H1 (cell line): ENCODE data around the gene USH1C. TPM values are rescaled to one million over a fixed set of nuclear protein-coding genes. Genes with fewer than 3 reads are reported as not detected.

ENCODE experiments used
- CTBP2 ChIP-seq: IDR thresholded peaks from 2 replicates; pipeline ENCODE4 v1.7.0; 2011; ENCODE audit warnings: borderline replicate concordance, mild to moderate bottlenecking, moderate library complexity, mixed read lengths, low read length; ENCODE audit not compliant: insufficient read depth, insufficient read length
- EGR1 ChIP-seq: IDR thresholded peaks from 2 replicates; pipeline ENCODE4 v1.6.1; 2011; ENCODE audit warnings: low read depth, low read length, borderline replicate concordance
- KDM5A ChIP-seq: fragments of 200-600 bp; IDR thresholded peaks from 2 replicates; pipeline ENCODE4 v1.7.1; 2012; ENCODE audit warnings: mild to moderate bottlenecking, low read length, inconsistent platforms, mixed read lengths
- POLR2AphosphoS5 ChIP-seq: IDR thresholded peaks from 2 replicates; pipeline ENCODE4 v1.6.1; 2011; ENCODE audit warnings: low read depth, low read length
- RXRA ChIP-seq: IDR thresholded peaks from 2 replicates; pipeline ENCODE4 v1.6.1; 2011; ENCODE audit warnings: low read depth, mild to moderate bottlenecking, low read length, moderate library complexity; ENCODE audit not compliant: insufficient read depth
- polyA plus RNA-seq, 7 experiments: library from polyadenylated mRNA; depleted of rRNA in 3 of 7; stranded (reverse) in 5 of 7; unstranded in 2 of 7; fragments of >200 nt in 5 of 7; fragments of 200-250 nt in 2 of 7; gene quantifications; 1 replicate in 5 of 7; 2 replicates in 1 of 7; 4 replicates in 1 of 7; pipeline versions ENCODE4 v1.2.1 to v1.2.3, GENCODE V29; 2011 to 2013; ENCODE audit warnings: missing spikeins in 2 of 7, mixed read lengths in 2 of 7
- total RNA-seq: library from RNA; stranded (reverse); fragmentation: NEBNext Ultra II Directional; extraction: Animal tissue kit (Norgen Biotek cat#: 25700); gene quantifications from 2 replicates; pipeline ENCODE4 v1.2.1, GENCODE V29; 2021
- TF ChIP-seq, protein P1 (sequence below): fragments of 300-600 bp; sonication (generic); IDR thresholded peaks from 2 replicates; pipeline ENCODE4 v1.7.1; 2012; ENCODE audit warnings: low read length, moderate library complexity, mild to moderate bottlenecking, inconsistent platforms; ENCODE audit not compliant: insufficient replicate concordance

USH1C gene
- total and polyA plus RNA-seq, 2 of the 8 experiments (the other 6 are each of a cell fraction or from before 2014, with no cell fraction given): 1.3 to 1.6 TPM

DNA sequence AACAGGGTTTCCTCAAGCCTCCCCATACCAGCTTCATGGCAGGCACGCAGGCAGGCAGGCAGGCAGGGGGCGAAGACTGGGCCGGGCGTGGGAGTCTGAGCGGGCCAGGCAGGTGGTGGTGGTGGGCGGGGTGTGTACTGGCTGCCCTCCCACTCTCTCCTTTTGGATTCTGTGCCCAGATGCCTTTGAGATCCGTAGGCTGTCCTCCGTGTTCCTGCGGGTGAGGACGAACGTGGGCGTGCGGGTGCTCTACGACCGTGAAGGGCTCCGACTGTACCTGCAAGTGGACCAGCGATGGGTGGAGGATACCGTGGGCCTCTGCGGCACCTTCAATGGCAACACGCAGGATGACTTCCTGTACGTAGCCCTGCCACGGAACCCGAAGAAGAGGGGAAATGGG lies 25.8 kb upstream of the USH1C start (continued):
- TF ChIP-seq, protein P1, sequence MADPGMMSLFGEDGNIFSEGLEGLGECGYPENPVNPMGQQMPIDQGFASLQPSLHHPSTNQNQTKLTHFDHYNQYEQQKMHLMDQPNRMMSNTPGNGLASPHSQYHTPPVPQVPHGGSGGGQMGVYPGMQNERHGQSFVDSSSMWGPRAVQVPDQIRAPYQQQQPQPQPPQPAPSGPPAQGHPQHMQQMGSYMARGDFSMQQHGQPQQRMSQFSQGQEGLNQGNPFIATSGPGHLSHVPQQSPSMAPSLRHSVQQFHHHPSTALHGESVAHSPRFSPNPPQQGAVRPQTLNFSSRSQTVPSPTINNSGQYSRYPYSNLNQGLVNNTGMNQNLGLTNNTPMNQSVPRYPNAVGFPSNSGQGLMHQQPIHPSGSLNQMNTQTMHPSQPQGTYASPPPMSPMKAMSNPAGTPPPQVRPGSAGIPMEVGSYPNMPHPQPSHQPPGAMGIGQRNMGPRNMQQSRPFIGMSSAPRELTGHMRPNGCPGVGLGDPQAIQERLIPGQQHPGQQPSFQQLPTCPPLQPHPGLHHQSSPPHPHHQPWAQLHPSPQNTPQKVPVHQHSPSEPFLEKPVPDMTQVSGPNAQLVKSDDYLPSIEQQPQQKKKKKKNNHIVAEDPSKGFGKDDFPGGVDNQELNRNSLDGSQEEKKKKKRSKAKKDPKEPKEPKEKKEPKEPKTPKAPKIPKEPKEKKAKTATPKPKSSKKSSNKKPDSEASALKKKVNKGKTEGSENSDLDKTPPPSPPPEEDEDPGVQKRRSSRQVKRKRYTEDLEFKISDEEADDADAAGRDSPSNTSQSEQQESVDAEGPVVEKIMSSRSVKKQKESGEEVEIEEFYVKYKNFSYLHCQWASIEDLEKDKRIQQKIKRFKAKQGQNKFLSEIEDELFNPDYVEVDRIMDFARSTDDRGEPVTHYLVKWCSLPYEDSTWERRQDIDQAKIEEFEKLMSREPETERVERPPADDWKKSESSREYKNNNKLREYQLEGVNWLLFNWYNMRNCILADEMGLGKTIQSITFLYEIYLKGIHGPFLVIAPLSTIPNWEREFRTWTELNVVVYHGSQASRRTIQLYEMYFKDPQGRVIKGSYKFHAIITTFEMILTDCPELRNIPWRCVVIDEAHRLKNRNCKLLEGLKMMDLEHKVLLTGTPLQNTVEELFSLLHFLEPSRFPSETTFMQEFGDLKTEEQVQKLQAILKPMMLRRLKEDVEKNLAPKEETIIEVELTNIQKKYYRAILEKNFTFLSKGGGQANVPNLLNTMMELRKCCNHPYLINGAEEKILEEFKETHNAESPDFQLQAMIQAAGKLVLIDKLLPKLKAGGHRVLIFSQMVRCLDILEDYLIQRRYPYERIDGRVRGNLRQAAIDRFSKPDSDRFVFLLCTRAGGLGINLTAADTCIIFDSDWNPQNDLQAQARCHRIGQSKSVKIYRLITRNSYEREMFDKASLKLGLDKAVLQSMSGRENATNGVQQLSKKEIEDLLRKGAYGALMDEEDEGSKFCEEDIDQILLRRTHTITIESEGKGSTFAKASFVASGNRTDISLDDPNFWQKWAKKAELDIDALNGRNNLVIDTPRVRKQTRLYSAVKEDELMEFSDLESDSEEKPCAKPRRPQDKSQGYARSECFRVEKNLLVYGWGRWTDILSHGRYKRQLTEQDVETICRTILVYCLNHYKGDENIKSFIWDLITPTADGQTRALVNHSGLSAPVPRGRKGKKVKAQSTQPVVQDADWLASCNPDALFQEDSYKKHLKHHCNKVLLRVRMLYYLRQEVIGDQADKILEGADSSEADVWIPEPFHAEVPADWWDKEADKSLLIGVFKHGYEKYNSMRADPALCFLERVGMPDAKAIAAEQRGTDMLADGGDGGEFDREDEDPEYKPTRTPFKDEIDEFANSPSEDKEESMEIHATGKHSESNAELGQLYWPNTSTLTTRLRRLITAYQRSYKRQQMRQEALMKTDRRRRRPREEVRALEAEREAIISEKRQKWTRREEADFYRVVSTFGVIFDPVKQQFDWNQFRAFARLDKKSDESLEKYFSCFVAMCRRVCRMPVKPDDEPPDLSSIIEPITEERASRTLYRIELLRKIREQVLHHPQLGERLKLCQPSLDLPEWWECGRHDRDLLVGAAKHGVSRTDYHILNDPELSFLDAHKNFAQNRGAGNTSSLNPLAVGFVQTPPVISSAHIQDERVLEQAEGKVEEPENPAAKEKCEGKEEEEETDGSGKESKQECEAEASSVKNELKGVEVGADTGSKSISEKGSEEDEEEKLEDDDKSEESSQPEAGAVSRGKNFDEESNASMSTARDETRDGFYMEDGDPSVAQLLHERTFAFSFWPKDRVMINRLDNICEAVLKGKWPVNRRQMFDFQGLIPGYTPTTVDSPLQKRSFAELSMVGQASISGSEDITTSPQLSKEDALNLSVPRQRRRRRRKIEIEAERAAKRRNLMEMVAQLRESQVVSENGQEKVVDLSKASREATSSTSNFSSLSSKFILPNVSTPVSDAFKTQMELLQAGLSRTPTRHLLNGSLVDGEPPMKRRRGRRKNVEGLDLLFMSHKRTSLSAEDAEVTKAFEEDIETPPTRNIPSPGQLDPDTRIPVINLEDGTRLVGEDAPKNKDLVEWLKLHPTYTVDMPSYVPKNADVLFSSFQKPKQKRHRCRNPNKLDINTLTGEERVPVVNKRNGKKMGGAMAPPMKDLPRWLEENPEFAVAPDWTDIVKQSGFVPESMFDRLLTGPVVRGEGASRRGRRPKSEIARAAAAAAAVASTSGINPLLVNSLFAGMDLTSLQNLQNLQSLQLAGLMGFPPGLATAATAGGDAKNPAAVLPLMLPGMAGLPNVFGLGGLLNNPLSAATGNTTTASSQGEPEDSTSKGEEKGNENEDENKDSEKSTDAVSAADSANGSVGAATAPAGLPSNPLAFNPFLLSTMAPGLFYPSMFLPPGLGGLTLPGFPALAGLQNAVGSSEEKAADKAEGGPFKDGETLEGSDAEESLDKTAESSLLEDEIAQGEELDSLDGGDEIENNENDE: no peak
- TF ChIP-seq POLR2AphosphoS5 (no peak), CTBP2 (no peak), RXRA (no peak), EGR1 (no peak), KDM5A (no peak)
